A549 (cell line): ENCODE measurements around the gene MYL6.

ENCODE experiments used
- CTCF ChIP-seq: fragments of >200 bp; sonication (Bioruptor Twin); formaldehyde crosslinking; IDR thresholded peaks from 3 replicates; pipeline ENCODE4 v1.5.1; 2016
- EP300 ChIP-seq, 2 experiments: fragments of >200 bp; sonication (Bioruptor Twin); formaldehyde crosslinking; IDR thresholded peaks; 2 replicates in 1 of 2; 3 replicates in 1 of 2; pipeline ENCODE4 v1.6.1; 2016 to 2017
- ESRRA ChIP-seq: fragments of 150-350 bp; IDR thresholded peaks from 2 replicates; pipeline ENCODE4 v1.6.1; 2014; ENCODE audit warnings: mild to moderate bottlenecking, low read length, borderline replicate concordance
- PBX3 ChIP-seq: IDR thresholded peaks from 2 replicates; pipeline ENCODE4 v1.6.1; 2012
- POLR2A ChIP-seq: IDR thresholded peaks from 2 replicates; pipeline ENCODE4 v1.6.1; 2012; ENCODE audit warnings: mild to moderate bottlenecking, low read length
- REST ChIP-seq: fragments of 200-600 bp; sonication (generic); IDR thresholded peaks from 2 replicates; pipeline ENCODE4 v1.6.1; 2016; ENCODE audit warnings: antibody characterized with exemption, mild to moderate bottlenecking, moderate library complexity
- RFX5 ChIP-seq: fragments of 450-650 bp; IDR thresholded peaks from 2 replicates; pipeline ENCODE4 v1.7.1; 2014; ENCODE audit warnings: antibody characterized with exemption, mild to moderate bottlenecking, moderate library complexity
- SMC3 ChIP-seq: fragments of >200 bp; sonication (Bioruptor Twin); formaldehyde crosslinking; IDR thresholded peaks from 3 replicates; pipeline ENCODE4 v1.6.1; 2018; ENCODE audit warnings: inconsistent platforms
- SREBF2 ChIP-seq: fragments of 450-650 bp; IDR thresholded peaks from 2 replicates; pipeline ENCODE4 v1.6.1; 2014; ENCODE audit warnings: mild to moderate bottlenecking, moderate library complexity
- USF2 ChIP-seq: fragments of 450-650 bp; IDR thresholded peaks from 2 replicates; pipeline ENCODE4 v1.6.1; 2014; ENCODE audit warnings: antibody characterized with exemption

GRCh38 chr12:56204275-56204674, 46.1 kb downstream of the MYL6 start:
- TF ChIP-seq SMC3 (no peak), CTCF (no peak), USF2 (no peak), POLR2A (no peak), EP300 (IDR thresholded peaks at IDR 0.05) (no peak), REST (no peak), ESRRA (no peak), SREBF2 (no peak), PBX3 (no peak), RFX5 (no peak)
